Parathyroid adenoma (tissue), 2 donors: ENCODE measurements around the gene SUB1.

ENCODE experiments used
- H2AFZ ChIP-seq: fragments of 300-600 bp; sonication (generic); one replicate; pipeline ENCODE4 v1.7.0; 2017; ENCODE audit warnings: antibody characterized with exemption, mild to moderate bottlenecking
- H3K27ac ChIP-seq: fragments of 300-600 bp; sonication (generic); one replicate; pipeline ENCODE4 v1.7.0; 2017
- H3K27me3 ChIP-seq: fragments of 300-600 bp; sonication (generic); one replicate; pipeline ENCODE4 v1.7.0; 2017; ENCODE audit warnings: low read length; ENCODE audit not compliant: control insufficient read depth, insufficient read depth
- H3K36me3 ChIP-seq: fragments of 300-600 bp; sonication (generic); one replicate; pipeline ENCODE4 v1.7.0; 2017; ENCODE audit warnings: low read length; ENCODE audit not compliant: control insufficient read depth, insufficient read depth
- H3K4me1 ChIP-seq: fragments of 300-600 bp; sonication (generic); one replicate; pipeline ENCODE4 v1.7.0; 2017; ENCODE audit warnings: control low read depth
- H3K4me2 ChIP-seq: fragments of 300-600 bp; sonication (generic); one replicate; pipeline ENCODE4 v1.7.0; 2017; ENCODE audit warnings: low read length
- H3K4me3 ChIP-seq: fragments of 300-600 bp; sonication (generic); one replicate; pipeline ENCODE4 v1.7.0; 2017; ENCODE audit warnings: low read depth, low read length
- H3K79me2 ChIP-seq: fragments of 300-600 bp; sonication (generic); one replicate; pipeline ENCODE4 v1.7.0; 2017; ENCODE audit warnings: control low read depth
- H3K9ac ChIP-seq: fragments of 300-600 bp; sonication (generic); one replicate; pipeline ENCODE4 v1.7.0; 2017; ENCODE audit warnings: mild to moderate bottlenecking
- H3K9me3 ChIP-seq: fragments of 300-600 bp; sonication (generic); one replicate; pipeline ENCODE4 v1.7.0; 2017; ENCODE audit warnings: low read length; ENCODE audit not compliant: control insufficient read depth
- CTCF ChIP-seq: fragments of 300-600 bp; sonication (generic); IDR thresholded peaks from one replicate; pipeline ENCODE4 v1.7.0; 2017; ENCODE audit warnings: antibody characterized with exemption, mild to moderate bottlenecking
- donor health status: primary hyperparathyroidism.

The SUB1 gene

GRCh38 chr5:32646061-32646969 lies 61.0 kb downstream of the SUB1 start:
- H3K36me3 ChIP-seq: no peaks in the 10 kb centered on the region
- H3K4me3 ChIP-seq: no peak overlapping the region
- H3K9ac ChIP-seq: no peak overlapping the region
- H3K9me3 ChIP-seq: no peaks in the 10 kb centered on the region
- no peak overlapping the region for H3K27ac ChIP-seq
- no peaks in the 10 kb centered on the region for H3K27me3 ChIP-seq
- no peaks in the 10 kb centered on the region for H3K4me1 ChIP-seq
- TF ChIP-seq CTCF: no peak
- H2AFZ ChIP-seq: no peak overlapping the region
- no peaks in the 10 kb centered on the region for H3K79me2 ChIP-seq
- no peak overlapping the region for H3K4me2 ChIP-seq

- Histone ChIP-seq H3K4me1 (no peaks in the 10 kb centered on the region), H3K9ac (no peak overlapping the region), H3K79me2 (no peaks in the 10 kb centered on the region), H2AFZ (no peak overlapping the region), H3K4me3 (no peak overlapping the region), H3K27me3 (no peaks in the 10 kb centered on the region), H3K36me3 (no peaks in the 10 kb centered on the region), H3K9me3 (no peaks in the 10 kb centered on the region), H3K4me2 (no peak overlapping the region), H3K27ac (no peak overlapping the region)
- no peak for TF ChIP-seq CTCF
Measured at GRCh38 chr5:32651088-32651487, 65.7 kb downstream of the SUB1 start.

- no peak overlapping the region for H3K9ac ChIP-seq
- no peak overlapping the region for H3K27ac ChIP-seq
- H2AFZ ChIP-seq: no peak overlapping the region
- H3K27me3 ChIP-seq: no peaks in the 10 kb centered on the region
- no peaks in the 10 kb centered on the region for H3K36me3 ChIP-seq
- H3K9me3 ChIP-seq: no peaks in the 10 kb centered on the region
- no peaks in the 10 kb centered on the region for H3K79me2 ChIP-seq
- H3K4me3 ChIP-seq: no peak overlapping the region
- no peak for TF ChIP-seq CTCF
- no peaks in the 10 kb centered on the region for H3K4me1 ChIP-seq
- no peak overlapping the region for H3K4me2 ChIP-seq
Measured at GRCh38 chr5:32651638-32652037, 66.3 kb downstream of the SUB1 start.
